Epidermal melanocyte (primary cell): ENCODE results near the gene DUSP12.
"Not testable (repeated sequence)": the region's sequence is repeated elsewhere in the genome, so short reads cannot be mapped to it uniquely, and the experiment has no call there.

Source experiments
- DNase-seq: peaks from one replicate; pipeline ENCODE4 v3.0.0; 2011; ENCODE audit warnings: low spot score; ENCODE audit not compliant: insufficient read length

Gene DUSP12

GRCh38 chr1:161749509-161750407, at the start of gene DUSP12:
TSS of gene DUSP12 (plus strand) at chr1:161749786. CDS start at chr1:161749802, 16 bp downstream.
- peak; percentile 74 for DNase-seq

GRCh38 chr1:161702250-161702649, 47.3 kb upstream of the DUSP12 start:
- no peak for DNase-seq

GRCh38 chr1:161705537-161705936, 44.0 kb upstream of the DUSP12 start:
- DNase-seq, result no peak

GRCh38 chr1:161706113-161706481, 43.5 kb upstream of the DUSP12 start:
- DNase-seq, result no peak

- peak; percentile 30 for DNase-seq
Measured at GRCh38 chr1:161706482-161707347, 42.9 kb upstream of the DUSP12 start, which contains the start of gene FCRLA. TSS of gene FCRLA (plus strand) at chr1:161707229. CDS start at chr1:161707265, 36 bp downstream.

GRCh38 chr1:161707503-161707902, 42.1 kb upstream of the DUSP12 start:
- no peak for DNase-seq

GRCh38 chr1:161709373-161709772, 40.2 kb upstream of the DUSP12 start:
- no peak for DNase-seq

GRCh38 chr1:161710560-161710959, 39.0 kb upstream of the DUSP12 start:
- DNase-seq, result no peak

- DNase-seq, result no peak
Measured at GRCh38 chr1:161718559-161719324, 30.8 kb upstream of the DUSP12 start.

- no peak for DNase-seq
Measured at GRCh38 chr1:161719325-161719611, 30.3 kb upstream of the DUSP12 start.

GRCh38 chr1:161720422-161720821, 29.2 kb upstream of the DUSP12 start:
- no peak for DNase-seq

GRCh38 chr1:161720956-161721737, 28.4 kb upstream of the DUSP12 start, which contains the start of gene FCRLB:
TSS of gene FCRLB (plus strand) at chr1:161721544. CDS start at chr1:161722673, 1,129 bp downstream.
- DNase-seq, result no peak

- no peak for DNase-seq
Measured at GRCh38 chr1:161721738-161722343, 27.7 kb upstream of the DUSP12 start.

GRCh38 chr1:161722406-161722805, 27.2 kb upstream of the DUSP12 start:
- DNase-seq, result no peak

GRCh38 chr1:161723459-161724141, 26.0 kb upstream of the DUSP12 start:
- DNase-seq, result no peak

- not testable (repeated sequence) for DNase-seq
Measured at GRCh38 chr1:161725258-161725907, 24.2 kb upstream of the DUSP12 start.

- no peak for DNase-seq
Measured at GRCh38 chr1:161725908-161726472, 23.6 kb upstream of the DUSP12 start.

- DNase-seq, result peak; percentile 42
Measured at GRCh38 chr1:161726473-161727255, 22.9 kb upstream of the DUSP12 start.
